GM18511 (cell line): ENCODE results near the gene RETNLB.

ENCODE experiments used
- ATAC-seq: cut with Tn5 transposase; IDR thresholded peaks from one replicate; pipeline ENCODE4 v1.9.1; 2021; ENCODE audit warnings: mild to moderate bottlenecking, moderate library complexity; ENCODE audit not compliant: unreplicated experiment

The RETNLB gene, protein sequence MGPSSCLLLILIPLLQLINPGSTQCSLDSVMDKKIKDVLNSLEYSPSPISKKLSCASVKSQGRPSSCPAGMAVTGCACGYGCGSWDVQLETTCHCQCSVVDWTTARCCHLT

DNA sequence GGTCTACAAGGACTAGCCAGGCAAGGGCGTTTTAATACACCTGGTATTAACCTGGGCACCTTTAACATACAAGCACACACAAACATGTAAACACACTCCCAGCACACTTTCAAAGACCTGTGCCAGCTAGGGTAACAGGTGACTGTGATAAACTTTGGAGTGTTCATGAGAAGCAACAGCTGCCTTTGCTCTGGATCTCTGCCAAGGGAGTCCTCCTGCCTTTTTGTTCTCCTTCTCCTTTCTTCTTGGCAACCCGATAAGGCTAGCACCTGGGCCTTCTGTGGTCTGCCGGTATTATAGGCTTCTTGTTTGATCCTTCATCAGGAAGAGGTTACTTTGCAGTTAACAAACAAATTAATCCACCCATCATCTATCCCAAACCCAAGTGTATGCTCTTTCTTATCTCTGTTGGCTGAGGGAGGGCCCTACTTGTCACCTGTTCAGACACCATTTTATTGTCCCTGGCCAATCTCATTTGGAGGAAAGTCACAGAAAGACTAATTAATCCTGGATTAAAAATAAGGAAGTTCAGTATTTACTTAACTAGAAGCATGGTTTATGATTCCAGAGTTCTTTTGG lies at the start of gene RETNLB:
Gene RETNLB (minus strand): TSS at position 7 of the 579 bp plus-strand sequence. CDS start 225 bp downstream, outside the sequence.
- ATAC-seq: no peak

DNA sequence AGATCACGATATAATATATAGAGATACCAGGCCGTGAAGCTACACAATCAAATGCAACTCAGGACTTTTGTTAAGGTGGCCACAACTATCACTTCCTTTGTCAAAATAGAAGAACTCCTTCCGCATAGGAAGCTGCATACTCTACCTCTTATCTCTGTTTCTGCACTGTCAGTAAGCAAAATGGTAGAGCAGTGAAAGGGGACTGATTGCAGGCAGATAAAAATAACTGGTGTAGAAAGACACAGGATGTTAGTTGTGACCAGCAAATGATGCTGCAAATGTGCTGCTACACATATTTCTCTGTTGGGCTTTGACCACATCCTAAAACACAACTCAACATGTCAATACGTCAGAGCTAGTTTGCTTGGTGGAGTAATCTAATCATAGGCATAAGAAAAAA lies 49.1 kb upstream of the RETNLB start:
- ATAC-seq: no peak

DNA sequence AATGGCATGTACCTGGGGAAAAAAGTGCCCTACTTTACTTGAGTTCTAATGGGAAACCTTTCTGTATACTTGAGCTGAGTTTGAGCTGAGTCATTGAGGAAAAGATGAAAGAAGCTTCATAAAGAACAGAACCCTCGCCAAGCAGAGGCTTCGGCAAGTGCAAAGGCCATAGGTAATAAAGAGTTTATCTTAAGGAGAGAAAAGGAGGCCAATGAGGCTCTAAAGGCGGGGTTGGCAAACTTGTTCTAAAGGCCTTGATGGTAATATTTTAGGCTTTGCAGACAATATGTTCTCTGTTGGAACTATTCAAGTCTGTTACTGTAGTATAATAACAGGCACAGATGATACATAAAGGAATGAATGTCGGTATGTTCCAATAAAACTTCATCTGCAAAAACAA lies 47.8 kb upstream of the RETNLB start:
- ATAC-seq: no peak

DNA sequence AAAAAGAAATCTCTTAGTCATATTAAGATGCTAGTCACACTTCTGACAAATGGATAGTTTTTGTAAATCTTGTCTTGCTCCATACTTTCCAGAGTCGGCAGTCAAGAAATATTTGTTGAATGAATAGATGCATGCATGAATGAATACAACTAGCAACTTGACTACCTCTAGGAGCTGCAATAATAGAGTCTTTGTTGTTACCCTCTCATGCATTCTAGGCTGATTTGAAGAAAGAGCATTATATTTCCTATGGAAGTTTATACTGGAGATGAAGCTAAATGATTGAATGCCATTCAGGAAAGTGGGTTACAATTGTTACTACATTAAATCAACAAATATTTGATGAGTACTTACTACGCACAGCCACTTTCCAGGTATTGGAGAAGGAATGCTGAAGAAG lies 47.2 kb upstream of the RETNLB start:
- ATAC-seq: no peak

DNA sequence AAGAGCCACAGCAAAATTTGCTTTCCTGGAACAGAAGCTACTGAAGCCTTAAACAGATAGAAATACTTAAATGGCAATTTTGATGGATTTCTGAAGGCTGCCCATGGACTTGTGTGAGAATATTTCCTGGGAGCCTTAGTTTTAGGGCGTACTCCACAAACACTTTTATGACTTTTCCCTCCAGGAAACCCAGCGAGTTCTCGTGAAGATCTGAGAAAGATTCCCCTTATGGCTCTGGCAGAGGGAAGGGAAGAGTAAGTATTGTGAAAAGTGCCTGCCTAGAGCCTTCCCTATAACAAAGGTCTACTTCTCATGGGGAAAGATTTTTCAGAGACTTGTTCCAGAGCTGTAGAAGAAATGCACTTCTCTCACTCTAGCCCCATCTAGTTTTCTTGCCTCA lies 34.3 kb upstream of the RETNLB start:
- ATAC-seq: no peak

DNA sequence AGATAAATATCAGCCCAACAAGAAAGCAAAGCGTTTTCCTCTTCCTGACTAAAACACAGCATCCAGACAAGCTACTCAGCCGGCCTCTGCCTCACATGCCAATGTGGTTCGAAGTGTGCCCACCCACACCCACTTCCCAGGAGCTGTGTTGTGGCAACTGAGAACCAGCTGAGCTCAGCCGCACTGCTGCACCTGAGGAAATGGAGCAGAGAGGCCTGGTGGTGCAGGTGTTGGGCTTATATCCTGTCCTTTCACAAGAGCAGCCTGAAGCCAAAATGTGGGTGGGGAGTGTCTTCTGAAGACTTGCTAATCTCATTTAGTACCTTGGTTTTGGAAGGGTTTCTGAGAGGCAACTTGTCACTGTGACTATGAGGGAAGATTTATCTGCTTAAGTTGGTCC lies 23.0 kb upstream of the RETNLB start:
- no peak for ATAC-seq

DNA sequence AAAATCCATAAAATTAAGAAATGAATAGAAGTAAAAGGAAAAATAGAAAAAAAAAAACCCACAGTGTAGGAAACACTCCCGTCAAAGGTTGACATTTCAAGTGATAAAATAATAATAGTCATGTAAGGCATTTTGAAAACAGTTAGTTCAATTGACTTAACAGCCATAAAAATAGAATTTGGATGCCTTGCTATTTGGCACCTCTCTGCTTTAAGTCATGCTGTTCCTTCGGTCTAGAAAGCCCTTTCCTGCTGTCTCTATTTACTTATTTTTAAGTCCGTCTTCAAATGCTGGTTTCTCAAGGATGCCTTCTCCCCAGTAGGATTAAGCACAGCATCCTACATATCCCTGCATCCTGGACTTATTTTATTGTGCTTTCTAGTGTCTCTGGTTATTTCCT lies 22.3 kb upstream of the RETNLB start:
- no peak for ATAC-seq

DNA sequence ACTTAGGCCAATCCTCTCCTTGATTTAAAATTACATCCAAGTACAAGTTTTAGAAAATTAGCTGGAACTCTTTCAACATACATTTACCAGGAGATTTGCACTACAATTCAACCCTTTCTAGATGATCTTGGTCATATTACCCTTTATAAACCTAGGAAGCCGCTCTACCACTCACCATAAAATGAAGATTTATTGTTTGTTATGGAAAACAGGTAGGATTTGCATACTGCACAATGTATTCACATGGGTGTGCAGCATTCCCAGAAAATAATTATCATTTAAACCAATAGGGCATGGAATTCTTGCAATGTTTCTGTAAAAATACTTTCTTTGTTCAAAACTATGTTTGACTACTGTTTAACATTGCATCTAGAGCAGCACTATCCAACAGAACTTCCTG lies 18.4 kb upstream of the RETNLB start:
- ATAC-seq: no peak

DNA sequence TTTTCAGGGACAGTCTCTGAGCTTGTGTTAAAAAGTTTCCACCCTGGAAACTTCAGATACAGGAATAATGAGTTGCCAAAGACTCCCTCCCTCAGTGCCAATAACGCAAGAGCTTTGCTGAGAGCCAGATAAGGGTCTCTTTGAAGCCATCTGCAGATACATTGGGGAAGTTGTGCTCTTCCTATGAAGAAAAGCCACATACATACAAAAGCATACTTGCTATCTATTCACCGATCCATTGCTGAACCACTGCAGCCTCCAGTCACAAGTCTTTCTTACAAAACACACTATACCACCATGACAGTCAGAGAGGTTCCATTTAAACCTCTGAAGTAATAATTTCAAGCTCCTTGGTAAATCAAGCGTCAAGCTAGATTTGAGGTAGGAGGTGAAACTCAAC lies 10.0 kb upstream of the RETNLB start:
- ATAC-seq: no peak

DNA sequence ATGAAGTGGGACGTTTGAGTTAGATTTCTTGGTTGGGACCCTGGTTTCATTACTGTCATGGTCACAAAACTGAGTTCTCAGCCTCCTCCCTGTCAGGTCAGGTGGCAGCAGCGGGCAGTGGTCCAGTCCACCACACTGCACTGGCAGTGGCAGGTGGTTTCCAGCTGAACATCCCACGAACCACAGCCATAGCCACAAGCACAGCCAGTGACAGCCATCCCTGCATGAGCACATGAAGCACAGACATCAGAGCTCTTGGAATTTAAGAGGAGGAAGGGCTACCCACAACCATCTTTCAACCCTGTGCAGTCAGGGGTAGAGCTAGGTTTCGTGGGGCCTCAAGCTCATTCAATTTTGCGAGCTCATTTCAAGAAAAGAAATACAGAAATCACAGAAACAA lies 1.5 kb downstream of the RETNLB start:
- ATAC-seq: no peak

DNA sequence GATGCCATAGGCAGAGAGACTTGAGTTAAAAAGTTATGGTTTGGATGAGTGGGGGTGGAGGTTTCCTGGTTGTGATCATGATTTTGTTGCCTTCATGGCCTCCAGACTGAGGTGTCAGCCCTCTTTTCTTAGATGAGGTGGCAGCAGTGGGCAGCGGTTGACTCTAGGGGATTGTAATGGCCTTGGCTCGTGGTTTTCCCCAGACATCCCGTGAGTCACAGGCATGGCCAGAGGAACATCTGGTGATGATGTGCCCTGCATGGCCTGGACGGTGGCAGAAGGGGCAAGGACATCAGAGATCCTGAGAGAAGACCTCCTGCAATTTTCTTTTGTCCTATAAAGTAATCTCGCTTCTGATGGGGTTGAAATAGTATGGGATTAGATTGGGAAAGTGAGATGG lies 12.4 kb downstream of the RETNLB start:
- no peak for ATAC-seq

DNA sequence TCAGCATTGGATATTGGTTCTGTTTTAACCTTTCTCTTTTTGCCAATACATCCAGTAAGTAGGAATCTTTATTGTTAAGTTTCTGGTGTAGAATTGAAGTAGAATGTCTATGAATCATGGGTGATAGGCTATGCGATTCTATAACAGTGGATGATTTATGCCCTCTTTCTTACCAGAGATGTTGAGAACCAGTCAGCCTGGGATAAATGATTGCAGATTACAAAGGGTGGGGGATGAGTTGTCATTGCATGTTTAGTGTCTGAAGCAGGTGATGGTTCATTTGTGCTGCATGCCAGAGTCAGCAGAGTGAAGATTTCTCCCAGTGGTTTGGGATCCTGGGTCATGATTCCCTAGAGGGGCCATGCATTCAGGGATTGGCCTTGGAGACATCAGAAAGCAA lies 14.3 kb downstream of the RETNLB start:
- ATAC-seq: no peak

DNA sequence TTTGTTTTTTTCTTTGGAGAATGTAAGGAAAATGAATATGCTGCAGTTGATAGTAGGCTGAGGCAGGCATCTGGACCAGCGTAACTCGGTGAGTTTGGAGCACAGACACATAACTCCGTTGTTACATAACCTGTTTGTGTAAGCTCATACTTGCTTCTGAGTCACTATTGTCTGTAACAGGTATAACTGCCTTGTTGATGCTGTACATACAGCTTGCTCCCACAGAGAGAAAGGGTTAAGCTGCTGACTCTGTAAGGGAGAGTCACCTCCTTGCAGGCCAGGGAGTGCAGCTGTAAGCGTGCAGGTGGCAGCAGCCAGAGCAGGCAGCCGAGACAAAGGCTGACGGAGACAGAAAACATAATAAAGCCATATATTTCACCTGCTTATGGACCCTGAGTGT lies 20.4 kb downstream of the RETNLB start:
- ATAC-seq: no peak

DNA sequence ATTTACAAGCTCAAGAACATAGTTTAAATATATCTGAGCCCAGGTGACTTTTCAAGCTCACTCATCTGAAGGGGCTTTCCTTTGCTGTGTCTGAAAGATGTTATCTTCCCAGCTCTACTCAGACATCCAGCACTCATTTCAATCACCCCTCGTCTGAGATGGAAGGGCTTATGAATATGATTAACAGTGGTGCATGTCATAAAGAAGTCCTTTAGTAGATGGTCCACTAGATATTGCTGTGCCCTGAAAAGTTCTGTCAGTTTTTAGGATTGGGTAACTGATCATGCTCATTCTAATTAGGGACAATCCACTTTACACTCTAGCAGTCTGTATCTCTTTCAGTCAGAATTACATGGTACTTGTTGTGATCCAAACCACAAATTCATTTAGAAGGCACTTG lies 28.3 kb downstream of the RETNLB start:
- ATAC-seq: no peak

DNA sequence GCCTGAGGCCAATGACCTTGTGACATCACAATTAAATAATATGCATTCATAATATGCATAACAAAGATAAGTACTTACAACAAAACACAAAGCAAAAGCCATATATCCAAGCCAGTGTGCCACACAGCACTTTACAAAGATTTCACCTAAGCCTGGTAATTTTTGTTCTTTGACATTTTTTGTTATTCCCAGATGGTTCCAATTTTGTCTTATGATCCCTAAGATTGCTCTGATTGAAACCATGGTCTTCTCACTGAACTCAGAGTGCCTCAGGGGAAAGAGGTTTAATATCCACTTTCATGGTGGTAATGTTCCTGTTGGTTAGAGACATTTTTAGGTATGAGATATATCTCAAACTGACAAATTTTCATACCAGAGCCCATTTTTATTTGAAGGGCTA lies 29.1 kb downstream of the RETNLB start:
- ATAC-seq: no peak

DNA sequence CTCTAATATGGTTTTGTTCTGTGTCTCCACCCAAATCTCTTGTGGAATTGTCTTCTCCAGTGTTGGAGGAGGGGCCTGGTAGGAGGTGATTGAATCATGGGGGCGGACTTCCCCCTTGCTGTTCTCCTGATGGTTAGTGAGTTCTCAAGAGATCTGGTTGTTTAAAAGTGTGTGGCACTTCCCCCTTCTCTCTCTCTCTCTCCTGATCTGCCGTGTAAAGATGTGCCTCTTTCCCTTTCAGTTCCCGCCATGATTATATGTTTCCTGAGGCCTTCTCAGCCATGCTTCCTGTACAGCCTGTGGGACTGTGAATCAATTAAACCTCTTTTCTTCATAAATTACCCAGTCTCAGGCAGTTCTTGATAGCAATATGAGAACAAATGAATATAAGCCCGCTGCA lies 33.1 kb downstream of the RETNLB start:
- no peak for ATAC-seq

DNA sequence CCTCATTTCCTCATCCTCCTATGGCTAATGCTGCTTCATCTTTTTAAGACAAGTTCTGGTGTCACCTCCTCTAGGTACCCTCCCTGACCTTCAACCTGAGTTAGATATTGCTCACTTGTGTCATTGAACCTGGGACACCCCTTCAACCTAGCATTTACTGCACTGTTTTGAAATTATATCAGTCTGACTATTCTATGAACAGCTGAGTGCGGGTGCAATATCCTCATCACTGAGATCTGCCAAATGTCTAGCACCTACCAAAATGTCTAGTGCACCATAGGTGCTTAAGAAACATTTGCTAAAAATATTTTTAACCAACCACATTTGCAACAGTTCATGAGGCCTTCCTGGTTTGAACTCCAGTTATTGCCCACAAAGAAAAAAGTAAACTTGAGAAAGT lies 34.5 kb downstream of the RETNLB start:
- no peak for ATAC-seq

DNA sequence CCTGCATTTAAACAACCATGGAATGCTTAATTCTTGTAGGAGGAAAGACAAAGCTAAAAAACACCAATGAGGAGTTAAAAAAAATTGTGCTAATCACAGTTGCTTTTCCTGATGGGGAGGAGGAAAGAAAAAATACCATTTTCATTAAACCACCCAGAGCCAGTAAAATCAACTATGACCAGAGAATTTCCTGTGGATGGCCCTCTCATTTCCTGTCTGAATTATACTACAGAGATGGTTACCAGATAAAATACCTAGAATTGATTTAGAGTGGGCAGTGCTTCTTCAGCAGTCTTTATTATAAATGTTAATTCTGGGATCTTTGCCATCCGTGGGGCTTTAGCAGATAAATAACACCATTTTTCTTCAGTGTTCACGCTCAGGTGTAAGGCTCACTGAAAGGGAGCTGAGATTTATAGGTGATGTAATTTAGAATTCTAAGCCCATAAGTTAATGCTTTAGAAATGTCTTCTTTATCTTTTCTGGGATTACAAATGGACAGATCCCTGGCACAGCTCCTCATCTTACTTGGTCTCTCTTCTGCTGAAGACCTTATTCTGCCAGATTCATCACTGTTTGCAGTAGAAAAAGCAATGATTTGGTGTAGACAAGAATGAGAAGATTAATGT lies 37.9 kb downstream of the RETNLB start:
- ATAC-seq: no peak

DNA sequence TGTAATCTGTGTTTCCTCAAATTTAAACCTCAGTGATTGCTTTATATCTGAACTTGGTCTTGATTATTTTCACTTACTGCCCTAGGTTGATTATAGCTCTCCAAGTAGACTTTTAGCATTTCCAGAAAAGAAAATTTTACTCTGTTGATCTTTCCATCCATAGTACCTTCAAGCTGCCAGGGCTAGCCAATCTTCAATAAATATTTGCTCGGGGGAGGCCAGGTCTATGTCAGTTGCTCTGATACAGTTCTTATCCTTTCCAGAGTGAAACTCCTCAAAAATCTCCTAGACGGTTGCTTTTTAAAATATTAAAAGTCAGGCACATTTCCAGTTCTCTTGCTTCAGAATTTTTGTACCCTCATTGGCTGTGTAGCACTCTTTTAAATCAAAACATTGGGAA lies 38.8 kb downstream of the RETNLB start:
- no peak for ATAC-seq

DNA sequence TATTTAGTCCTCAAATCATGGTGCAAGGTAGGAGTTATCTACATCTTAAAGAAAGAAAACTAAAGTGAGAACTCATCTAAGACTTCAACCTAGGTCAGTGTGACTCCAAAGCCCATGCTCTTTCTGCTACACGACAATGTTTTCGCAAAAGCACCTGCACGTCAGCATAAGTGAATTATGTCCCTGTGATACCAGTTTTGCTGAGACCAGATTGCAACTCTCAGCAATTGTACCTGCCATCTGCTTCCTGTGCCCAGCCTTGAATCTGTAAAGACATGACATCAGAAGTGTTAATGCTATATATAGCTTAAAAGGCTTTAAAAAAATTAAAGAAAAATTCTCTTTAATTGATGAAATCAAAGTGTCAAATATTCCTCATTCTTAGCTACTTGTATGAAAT lies 43.4 kb downstream of the RETNLB start:
- no peak for ATAC-seq

DNA sequence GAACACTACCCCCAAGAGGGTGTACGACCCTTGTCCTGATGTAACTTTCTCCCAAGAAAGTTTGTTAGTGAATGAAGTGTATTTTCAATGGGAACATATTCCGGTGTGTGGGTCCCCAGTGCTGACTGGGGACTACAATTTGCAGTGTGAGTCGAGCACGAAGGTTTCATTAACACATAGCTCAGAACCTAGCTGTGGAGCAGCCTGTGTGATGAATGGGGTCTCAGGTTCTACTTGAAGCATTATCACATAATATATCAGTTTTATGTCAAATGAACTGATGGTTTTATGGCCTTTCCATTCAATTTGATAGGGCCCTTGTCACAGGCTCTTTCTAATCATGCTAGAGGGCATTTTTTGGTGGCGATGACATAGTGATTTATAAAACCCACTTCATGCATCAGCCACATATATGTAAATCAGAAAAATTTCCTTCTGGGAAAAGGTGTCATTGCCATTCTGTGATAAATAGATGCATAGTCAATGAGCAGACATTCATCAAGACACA lies 44.1 kb downstream of the RETNLB start:
- ATAC-seq: no peak
